ENCODE results near the gene STXBP5.
"Not testable (repeated sequence)": the region's sequence is repeated elsewhere in the genome, so short reads cannot be mapped to it uniquely, and the experiment has no call there.

Gene STXBP5

DNA sequence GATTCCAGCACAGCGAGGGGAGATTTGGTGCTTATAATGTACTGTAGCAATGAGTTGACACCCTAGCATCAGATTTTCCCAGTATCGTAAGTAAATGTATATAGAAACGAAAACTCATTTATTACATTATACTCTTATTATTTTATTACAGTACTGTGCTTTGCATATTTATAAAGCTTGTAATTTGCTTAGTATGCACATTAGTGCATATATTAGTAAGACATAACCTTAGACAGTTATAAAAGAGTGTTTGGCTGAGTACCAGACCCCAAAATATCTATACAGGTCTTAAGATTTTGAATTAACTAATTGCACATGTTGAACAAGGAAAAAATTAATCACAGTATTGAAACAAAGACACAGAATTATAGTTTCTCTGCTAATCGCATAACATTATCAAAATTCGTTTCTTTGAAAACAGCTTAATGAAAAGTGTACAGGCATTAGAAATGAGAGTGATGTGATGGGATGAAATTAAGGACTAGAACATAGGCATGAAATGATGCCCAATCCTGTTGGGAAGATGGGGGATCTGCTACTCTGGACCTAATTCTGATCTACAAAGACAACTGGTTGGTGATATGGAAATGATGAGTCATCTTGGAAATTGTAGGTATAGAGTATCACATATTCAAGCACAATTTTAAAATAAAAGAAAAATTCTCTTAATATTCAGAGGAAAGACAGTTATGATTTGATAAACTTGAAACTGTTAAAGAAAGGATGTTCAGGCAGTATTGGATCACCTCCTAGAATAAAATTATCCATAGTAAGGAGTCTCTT, 42.8 kb downstream of the STXBP5 start:
- no peak for DNase-seq (ENCODE audit: low read depth)

DNA sequence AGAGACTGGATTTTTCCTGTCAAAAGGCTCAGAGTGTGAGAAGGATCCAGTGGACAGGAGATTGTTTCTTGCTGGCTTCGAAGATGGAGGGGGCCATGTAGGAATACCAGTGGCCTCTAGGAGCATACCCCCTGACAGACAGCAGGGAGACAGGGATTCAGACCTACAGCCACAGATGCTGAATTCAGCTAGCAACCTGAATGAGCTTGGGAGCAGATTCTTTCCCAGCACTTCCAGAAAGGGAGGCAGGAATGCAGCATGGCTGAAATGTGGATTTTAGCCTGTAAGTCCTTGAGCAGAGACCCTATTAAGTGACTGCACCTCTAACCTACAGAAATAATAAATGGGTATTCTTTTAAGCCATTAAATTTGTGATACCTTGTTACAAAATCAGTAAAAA, 44.6 kb downstream of the STXBP5 start:
- no peak for DNase-seq (ENCODE audit: low read depth)

DNA sequence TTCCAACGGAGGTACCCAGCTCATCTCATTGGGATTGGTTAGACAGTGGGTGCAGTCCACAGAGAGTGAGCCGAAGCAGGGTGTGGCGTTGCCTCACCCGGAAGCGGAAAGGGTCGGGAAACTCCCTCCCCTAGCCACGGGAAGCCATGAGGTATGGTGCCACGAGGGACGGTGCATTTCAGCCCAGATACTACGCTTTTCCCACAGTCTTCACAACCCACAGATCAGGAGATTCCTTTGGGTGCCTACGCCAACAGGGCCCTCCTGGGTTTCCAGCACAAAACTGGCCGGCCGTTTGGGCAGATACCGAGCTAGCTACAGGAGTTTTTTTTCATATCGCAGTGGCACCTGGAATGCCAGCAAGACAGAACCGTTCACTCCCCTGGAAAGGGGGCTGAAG, 46.9 kb downstream of the STXBP5 start:
- no peak for DNase-seq (ENCODE audit: low read depth)

DNA sequence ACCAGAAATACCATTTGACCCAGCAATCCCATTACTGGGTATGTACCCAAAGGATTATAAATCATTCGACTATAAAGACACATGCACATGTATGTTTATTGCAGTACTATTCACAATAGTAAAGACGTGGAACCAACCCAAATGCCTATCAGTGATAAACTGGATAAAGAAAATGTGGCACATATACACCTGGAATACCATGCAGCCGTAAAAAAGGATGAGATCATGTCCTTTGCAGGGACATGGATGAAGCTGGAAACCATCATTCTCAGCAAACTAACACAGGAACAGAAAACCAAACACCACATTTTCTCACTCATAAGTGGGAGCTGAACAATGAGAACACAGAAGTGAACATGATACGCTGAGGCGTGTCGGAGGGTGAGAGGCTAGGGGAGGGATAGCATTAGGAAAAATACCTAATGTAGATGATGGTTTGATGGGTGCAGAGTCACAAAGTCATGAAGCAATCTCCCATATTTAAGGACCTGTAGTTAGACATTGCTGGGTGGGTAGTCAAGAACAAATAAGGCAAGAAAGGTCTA, 50.8 kb downstream of the STXBP5 start:
- DNase-seq (ENCODE audit: low read depth): not testable (repeated sequence)

DNA sequence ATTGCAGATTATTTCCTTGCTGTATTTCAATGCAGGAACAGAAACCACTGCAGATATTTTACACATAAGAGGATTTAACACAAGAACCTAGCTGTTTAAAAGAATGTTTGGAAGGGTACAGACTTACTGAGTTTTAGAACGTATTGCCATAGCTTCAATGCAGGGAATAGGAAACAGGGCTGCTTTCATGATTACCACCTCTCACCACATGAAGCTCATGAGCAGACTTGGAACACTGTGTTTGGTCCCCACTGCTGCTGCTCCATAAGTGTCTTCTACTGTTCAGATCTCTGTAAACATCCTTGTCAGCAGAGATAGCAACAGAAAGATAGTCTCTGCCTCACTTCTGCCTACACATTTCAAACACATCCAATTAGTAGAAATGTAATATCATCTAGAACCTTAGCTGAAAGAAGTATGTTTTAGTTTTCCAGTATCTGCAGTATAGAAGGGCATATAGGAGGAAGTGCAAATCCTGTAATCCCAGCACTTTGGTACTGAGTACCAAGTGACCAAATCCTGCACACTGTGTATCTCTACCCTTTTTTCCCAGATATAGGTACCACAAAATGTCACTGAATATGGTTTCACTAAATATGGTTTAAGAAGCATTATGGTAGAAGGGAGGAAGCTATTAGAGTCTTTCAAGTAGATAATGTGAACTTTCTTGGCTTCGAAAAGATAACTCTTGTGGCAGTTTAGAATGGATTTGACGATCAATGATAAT, 51.9 kb downstream of the STXBP5 start:
- DNase-seq (ENCODE audit: low read depth): no peak

DNA sequence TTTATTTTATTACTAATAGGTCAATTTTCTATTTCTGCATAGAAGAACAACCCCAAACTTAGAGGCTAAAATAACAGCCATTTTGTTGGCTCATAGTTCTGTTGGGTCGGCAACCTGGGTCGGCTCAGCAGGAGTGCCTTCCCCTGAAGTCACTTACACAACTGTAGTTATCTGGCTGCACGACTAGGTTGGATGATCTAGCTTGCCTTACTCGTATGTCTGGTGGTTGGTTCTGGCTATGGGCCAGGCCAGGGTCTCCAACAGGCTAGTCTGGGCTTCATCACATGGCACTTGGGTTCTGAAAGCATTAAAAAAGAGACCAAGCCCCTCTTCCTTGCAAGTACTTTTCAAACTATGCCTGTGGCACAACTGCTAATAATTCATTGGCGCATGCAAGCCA, 53.5 kb downstream of the STXBP5 start:
- DNase-seq (ENCODE audit: low read depth): no peak

DNA sequence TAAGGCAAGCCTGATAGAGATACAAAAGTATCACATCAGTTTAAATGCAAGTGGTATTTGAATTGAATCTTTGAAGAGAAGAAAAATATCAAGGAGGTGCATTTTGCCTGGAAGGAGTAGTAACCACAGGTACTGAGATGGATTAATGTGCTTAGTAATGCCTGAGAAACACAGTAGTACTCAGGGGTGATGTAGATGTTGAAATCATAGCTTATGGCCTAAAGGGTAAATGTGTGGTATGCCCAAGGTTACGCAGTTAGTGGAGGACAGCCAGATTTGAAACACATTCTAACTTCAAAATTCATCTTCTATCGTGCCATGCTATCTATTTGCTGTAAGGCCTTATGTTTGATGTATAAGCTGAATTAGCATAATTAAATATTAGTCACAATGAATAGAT, 55.9 kb downstream of the STXBP5 start:
- no peak for DNase-seq (ENCODE audit: low read depth)

DNA sequence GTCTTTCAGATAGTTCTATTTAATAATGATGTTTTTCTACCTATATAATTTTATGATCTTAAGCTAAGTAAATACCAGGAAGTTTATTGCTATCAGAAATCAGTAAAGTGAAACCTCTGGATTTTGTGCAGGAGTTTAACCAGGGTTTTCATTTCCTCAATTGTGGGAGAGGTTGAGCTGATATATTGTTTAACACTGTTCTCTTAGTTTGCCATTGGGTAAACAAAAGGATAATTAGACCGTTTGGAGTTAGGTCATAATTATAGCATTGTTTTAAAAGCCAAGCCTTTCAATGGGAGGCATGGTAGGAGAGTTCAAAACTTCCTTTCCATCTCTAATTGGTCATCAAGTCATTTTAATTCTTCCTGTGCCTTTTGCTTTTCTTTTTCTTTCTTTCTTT, 58.7 kb downstream of the STXBP5 start:
- DNase-seq (ENCODE audit: low read depth): no peak

DNA sequence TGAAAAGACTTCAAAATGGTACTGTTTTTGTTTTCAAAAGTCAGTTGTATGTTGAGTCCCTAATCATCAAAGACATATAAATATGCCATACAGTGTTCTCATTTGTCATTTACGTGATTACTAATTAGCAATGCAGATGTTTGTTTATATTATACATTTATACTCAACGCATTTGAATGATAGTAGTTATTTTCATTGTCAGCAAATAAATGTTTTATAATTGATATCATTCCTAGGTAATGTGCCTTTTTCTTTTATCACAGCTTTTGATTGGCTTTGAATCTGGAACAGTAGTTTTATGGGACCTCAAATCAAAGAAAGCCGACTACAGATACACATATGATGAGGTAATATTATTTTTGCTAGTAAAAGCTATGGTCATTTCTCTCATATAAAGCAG, 62.6 kb downstream of the STXBP5 start:
- no peak for DNase-seq (ENCODE audit: low read depth)

DNA sequence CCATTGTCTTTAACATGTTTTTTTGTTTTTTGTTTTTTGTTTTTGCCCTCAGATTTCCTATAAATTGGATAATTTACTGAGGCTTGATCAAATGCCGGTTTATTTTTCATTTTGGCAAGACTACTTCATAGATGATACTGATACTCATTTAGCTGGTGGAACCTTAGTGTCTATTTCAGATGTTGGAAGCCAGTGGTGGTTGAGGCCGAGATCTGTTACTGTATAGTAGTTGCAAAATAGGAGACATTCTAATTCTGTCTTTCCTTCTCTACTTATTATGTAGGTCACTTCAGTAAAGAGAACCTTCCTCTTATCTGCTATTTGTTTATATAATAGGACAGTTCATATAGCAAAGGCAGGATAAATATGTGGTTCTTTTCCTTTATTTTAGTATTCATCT, 63.4 kb downstream of the STXBP5 start:
- DNase-seq (ENCODE audit: low read depth): no peak

DNA sequence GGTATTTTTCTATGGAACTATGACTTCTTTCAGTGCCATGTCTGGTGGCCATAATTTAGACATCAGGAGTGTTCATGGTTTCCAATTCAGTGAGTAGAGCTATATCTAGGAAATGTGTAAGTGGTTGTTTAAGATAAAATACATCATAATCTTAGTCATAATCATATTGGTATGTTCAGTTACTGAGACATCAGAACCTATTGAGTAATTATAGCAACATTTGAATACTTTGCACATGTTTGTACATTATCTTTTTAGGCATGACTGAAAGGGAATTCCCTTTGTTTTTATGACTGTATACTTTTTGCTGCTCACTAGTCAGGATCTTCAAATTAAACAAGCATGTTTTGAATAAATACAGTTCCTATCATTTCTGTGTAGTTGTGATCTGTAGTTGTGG, 64.0 kb downstream of the STXBP5 start:
- no peak for DNase-seq (ENCODE audit: low read depth)

DNA sequence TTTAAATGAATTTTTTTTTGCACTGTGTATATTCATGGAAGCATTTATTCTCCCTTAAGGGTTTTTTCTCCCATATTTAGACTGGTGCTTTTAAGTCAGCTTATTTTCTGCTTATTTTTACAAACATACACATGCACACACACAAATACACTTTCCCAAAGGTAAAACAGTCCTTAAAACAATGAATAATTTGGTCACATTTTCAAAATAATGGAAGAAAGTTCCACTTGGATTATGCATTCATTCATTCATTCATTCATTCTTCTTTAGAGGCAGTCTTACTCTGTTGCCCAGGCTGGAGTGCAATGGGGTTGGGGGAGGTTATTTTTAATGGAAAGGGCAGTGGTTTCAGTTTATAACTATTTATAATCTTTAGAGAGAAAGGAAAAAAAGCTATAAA, 69.8 kb downstream of the STXBP5 start:
- no peak for DNase-seq (ENCODE audit: low read depth)

DNA sequence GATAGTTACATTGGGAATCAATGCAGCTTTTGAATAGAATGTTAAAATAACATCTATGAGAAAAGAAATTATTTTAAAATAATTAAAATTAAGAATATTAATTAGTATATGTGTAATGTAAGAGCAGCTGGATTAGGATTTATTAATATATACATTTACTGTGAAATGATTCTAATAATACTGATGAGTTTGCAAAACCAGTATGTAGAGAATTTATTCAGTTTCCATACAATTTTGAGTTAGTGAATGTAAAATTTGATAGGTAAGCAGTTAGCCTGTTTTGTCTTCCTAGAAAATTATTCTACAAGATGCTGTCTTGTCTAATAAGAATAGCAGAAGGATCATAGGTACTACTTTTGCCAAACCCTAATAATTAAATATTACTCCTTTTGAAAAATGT, 70.6 kb downstream of the STXBP5 start:
- DNase-seq (ENCODE audit: low read depth): no peak

DNA sequence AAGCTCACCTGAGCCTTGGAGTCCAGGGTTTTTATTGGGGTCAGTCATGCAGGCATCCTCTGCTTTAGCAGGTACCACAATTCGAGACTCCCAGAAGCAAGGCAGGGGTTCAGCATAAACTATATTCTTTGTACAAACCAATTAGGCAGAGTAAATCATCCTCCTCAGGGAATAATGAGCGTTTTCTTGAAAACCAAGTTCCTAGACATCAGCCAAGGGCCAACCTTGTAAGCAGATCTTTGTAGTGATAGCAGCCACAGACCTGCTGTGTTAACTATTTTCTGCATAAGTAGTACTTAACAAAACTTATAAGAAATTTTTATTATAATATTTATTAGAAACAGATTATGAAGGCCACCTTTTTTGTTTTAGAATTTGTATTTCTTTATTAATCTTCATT, 74.7 kb downstream of the STXBP5 start:
- DNase-seq (ENCODE audit: low read depth): no peak

DNA sequence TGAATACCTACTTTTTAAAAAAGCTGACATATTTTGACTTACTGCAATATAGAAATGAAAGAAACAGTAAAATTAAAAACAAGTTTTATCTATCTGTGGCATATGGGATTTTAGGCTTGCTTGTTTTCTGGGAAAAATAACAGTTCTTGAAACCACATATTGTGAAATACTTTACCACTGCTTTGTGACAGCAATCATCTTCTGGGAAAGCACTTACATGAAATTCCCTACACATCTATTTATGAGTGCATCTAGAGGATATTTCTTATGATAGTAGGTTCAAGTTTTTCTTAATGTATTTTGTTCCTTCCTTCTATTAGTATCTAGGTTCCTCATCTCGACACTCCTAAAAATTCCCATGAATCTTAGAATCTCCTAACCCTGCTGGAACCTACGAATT, 75.2 kb downstream of the STXBP5 start:
- no peak for DNase-seq (ENCODE audit: low read depth)

DNA sequence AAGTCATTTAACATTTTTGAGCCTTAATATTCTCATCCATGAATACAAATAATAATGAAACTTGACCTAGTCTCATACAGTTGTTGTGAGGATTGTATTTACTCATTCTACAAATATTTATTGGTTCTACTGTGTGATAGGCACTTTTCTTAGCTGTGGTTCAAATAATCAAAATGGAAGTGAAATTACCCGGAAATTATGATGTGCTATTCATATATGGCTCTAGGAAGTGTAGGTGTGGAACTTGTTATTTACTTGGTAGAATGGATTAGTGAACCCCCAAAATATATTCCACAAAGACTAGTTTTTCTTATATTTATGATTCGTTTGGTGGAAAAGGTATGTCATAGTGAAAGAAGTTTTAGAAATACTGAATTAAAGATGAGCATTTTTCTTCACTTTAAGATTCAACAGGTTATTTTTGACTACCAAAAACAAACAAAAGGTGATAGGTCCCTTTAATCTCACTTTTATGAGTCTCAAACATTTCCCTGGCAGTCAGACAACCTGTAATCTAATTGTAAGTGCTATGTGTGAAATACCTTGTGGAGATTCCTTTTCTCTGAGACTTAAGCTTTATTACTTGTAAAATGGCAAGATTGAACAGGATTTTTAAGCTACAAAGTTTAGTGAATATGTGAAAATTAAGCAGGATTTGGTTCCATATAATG, 77.8 kb downstream of the STXBP5 start:
- DNase-seq (ENCODE audit: low read depth): no peak

DNA sequence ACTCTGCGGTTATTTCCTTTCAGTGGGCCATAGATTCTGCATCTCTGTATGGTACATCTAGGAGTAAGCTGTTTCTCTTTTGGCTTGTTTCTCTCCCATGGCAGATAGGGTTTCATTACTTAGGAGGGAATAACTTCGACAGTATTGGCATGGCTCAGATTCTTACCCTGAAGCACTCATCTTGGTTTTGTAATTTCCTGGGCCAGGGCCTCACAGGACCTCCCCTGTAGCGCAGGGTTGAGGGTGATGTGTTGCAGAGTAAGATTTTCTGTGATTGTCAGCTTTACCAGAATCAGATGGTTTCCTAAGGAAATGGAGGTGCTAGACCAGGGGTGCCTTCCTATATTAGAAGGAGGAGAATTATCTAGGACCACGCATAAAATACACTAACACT, 78.3 kb downstream of the STXBP5 start:
- DNase-seq (ENCODE audit: low read depth): no peak

DNA sequence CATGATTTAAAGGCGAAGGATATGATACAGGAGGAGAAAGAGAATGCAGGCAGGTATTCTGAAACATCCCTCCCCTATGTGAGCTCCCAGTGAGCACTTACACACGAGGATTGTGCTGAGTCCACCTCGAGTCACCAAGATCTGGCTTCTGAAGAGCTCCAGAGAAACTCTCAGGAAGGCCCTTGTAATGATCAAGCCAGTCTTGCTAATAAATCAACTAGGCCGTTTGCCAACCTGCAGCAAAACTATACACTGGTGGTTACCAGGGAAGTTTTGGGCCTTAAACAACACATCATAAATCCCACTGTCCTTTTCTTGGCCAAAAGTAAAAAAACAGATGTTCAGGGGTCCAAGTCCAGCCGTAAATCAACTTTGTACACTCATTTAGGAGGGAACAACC, 79.2 kb downstream of the STXBP5 start:
- DNase-seq (ENCODE audit: low read depth): no peak

DNA sequence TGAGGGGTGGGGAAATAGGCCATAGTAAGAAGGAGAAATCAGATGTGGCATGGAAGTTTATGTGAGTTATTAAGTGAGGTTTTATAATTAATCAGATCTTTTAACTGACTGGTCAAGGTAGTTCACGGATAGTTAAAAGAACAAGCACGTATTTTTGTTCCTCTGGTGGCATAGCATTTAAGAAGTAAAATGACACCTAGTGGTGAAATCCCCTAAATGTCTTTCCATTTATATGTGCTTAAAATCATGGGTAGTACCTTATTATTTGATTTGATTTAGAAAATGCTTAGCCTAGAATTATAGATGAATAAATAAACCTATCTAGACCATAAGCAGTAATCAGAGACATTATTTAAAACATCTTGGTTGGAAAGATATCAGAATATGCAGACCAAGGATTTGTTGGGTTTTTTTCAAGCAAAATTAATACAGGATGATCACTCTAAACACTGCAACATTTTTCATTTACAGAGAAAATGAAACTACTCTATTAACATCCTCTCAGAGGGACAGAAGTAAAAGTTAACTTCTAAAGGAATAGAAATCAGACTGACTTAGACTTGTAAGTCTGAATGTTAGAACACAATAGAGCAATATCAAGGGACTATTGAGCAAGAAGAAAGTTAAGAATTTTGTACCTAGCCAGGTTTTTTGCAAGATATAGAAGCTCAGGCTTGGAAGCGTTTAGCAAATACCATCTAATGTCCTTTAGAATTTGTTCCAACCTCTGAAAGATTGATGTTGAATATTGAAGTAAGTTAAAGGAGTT, 81.1 kb downstream of the STXBP5 start:
- no peak for DNase-seq (ENCODE audit: low read depth)

DNA sequence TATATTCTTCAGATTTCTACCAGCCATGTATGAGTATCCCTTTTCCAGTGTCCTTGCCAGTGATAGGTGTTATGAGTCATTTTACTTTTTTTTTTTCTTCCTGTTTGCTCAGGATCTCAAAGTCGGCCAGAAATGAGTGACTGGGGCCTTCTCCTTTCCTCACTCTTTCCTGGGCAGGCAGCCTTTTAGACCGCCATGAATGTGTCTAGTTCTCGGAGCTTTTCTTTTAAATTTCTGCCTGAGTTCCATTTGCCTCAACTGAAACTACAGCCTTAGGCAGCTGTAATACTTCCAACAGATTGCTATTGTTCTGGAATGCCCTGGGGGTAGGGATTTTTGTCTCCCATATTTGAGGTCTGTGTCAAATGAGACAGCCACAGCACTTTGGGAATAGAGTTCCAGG, 83.7 kb downstream of the STXBP5 start:
- DNase-seq (ENCODE audit: low read depth): no peak

DNA sequence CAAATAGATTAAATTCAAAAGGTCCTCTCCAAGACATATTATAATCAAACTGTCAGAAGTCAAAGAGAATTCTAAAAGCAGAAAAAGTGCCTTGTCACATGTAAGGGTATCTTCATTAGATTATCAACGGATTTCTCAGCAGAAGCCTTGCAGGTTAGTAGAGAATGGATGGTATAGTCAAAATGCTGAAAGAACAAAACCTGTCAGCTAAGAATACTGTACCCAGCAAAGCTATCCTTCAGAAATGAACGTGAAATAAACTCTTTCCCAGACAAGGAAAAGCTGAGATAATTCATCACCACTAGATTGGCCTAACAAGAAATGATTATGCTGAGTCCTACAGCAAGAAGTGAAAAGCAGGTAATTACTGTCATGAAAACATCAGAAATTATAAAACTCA, 92.9 kb downstream of the STXBP5 start:
- DNase-seq (ENCODE audit: low read depth): no peak

DNA sequence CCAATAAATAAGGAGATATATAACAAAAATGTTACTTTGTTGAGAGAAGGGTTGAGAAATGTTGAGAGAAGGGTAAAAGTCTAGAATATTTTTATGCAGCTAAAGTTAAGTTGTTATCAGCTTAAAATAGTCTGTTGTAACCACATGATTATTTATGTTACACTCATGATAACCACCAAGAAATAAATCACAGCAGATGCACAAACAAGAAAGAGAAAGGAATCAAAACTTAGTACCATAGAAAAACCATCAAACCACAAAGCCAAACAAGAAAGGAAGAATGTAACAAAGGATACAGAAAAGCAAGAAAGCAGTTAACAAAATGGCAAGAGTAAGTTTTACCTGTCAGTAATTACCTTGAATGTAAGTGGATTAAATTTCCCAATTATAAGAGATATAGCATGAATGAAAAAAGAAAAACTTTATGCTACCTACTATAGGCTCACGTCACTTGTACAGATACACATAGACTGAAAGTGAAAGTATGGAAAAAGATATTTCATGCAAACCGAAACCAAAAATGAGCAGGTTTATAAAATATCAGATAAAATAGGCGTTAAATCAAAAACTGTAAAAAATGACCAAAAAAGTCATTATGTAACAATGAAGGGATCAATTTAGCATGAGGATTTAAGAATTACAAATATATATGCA, 93.6 kb downstream of the STXBP5 start:
- DNase-seq (ENCODE audit: low read depth): no peak

All from activated T-cell treated with anti-CD3 and anti-CD28 coated beads for 24 hours (primary cell).